ENCODE measurements around the gene LAMA2.

Gene LAMA2

GRCh38 chr6:129096651-129097290, 213.8 kb downstream of the LAMA2 start:
- DNase-seq = no peak

GRCh38 chr6:129098061-129098553, 215.2 kb downstream of the LAMA2 start:
- no peak for DNase-seq

- no peak for DNase-seq
These were observed 216.8 kb downstream of the LAMA2 start for GRCh38 chr6:129099696-129100095.

GRCh38 chr6:129100164-129100563, 217.2 kb downstream of the LAMA2 start:
- DNase-seq = no peak

GRCh38 chr6:129102741-129103140, 219.8 kb downstream of the LAMA2 start:
- no peak for DNase-seq

GRCh38 chr6:129104131-129104530, 221.2 kb downstream of the LAMA2 start:
- DNase-seq = no peak

- DNase-seq = no peak
These were observed 221.6 kb downstream of the LAMA2 start for GRCh38 chr6:129104560-129104959.

- DNase-seq = no peak
These were observed 222.1 kb downstream of the LAMA2 start for GRCh38 chr6:129105035-129105434.

- no peak for DNase-seq
These were observed 222.9 kb downstream of the LAMA2 start for GRCh38 chr6:129105793-129106192.

GRCh38 chr6:129108337-129108736, 225.4 kb downstream of the LAMA2 start:
- DNase-seq = no peak

- DNase-seq = no peak
These were observed 227.9 kb downstream of the LAMA2 start for GRCh38 chr6:129110690-129111343.

- DNase-seq = no peak
These were observed 228.4 kb downstream of the LAMA2 start for GRCh38 chr6:129111346-129111745.

GRCh38 chr6:129111853-129112252, 228.9 kb downstream of the LAMA2 start:
- no peak for DNase-seq

GRCh38 chr6:129112591-129112990, 229.7 kb downstream of the LAMA2 start:
- DNase-seq = no peak

- no peak for DNase-seq
These were observed 230.7 kb downstream of the LAMA2 start for GRCh38 chr6:129113637-129114036.

GRCh38 chr6:129114636-129115391, 231.9 kb downstream of the LAMA2 start:
- DNase-seq = no peak

- no peak for DNase-seq
These were observed 232.5 kb downstream of the LAMA2 start for GRCh38 chr6:129115471-129115870.

GRCh38 chr6:129117355-129117754, 234.4 kb downstream of the LAMA2 start:
- no peak for DNase-seq

- no peak for DNase-seq
These were observed 238.1 kb downstream of the LAMA2 start for GRCh38 chr6:129120856-129121638.

- no peak for DNase-seq
These were observed 241.4 kb downstream of the LAMA2 start for GRCh38 chr6:129124347-129124746.

- no peak for DNase-seq
These were observed 247.2 kb downstream of the LAMA2 start for GRCh38 chr6:129130106-129130505.

- no peak for DNase-seq
These were observed 248.2 kb downstream of the LAMA2 start for GRCh38 chr6:129130959-129131681.
